ENCODE data around the gene KDM2A. TPM values are rescaled to one million over a fixed set of nuclear protein-coding genes. Genes with fewer than 3 reads are reported as not detected.
A peak's percentile ranks its signal among the peaks of the same experiment; 100 is the strongest.

Gene KDM2A
- total and polyA plus RNA-seq, 2 of the 13 experiments (the other 11 are each of a cell fraction or from before 2014, with no cell fraction given) = 31.3 to 31.4 TPM

DNA sequence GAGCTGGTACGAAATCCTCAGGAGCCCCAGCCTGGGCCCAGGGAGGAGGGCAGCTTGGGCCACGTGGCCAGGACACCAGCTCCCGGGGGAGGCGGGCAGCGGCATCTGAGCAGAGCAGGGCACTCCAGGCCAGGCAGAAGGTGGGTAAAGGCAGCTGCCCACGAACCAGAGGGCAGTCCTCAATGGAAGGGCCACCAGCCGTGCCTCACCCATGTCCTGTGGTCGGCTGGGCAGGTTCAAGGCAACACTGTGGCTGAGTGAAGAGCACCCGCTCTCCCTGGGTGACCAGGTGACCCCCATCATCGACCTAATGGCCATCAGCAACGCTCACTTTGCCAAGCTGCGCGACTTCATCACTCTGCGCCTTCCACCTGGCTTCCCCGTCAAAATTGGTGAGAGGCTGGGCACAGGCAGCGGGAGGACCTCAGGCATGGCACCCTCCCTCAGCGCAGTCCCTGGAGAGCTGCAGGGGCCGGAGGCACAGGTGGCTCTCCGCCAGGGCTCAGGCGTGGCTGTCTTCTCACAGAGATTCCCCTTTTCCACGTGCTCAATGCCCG is 181.8 kb downstream of the KDM2A start:
- FAIRE-seq (no peak), DNase-seq (ENCODE audit: low spot score) (no peak), ATAC-seq (no peak)
- TF ChIP-seq, protein P1, sequence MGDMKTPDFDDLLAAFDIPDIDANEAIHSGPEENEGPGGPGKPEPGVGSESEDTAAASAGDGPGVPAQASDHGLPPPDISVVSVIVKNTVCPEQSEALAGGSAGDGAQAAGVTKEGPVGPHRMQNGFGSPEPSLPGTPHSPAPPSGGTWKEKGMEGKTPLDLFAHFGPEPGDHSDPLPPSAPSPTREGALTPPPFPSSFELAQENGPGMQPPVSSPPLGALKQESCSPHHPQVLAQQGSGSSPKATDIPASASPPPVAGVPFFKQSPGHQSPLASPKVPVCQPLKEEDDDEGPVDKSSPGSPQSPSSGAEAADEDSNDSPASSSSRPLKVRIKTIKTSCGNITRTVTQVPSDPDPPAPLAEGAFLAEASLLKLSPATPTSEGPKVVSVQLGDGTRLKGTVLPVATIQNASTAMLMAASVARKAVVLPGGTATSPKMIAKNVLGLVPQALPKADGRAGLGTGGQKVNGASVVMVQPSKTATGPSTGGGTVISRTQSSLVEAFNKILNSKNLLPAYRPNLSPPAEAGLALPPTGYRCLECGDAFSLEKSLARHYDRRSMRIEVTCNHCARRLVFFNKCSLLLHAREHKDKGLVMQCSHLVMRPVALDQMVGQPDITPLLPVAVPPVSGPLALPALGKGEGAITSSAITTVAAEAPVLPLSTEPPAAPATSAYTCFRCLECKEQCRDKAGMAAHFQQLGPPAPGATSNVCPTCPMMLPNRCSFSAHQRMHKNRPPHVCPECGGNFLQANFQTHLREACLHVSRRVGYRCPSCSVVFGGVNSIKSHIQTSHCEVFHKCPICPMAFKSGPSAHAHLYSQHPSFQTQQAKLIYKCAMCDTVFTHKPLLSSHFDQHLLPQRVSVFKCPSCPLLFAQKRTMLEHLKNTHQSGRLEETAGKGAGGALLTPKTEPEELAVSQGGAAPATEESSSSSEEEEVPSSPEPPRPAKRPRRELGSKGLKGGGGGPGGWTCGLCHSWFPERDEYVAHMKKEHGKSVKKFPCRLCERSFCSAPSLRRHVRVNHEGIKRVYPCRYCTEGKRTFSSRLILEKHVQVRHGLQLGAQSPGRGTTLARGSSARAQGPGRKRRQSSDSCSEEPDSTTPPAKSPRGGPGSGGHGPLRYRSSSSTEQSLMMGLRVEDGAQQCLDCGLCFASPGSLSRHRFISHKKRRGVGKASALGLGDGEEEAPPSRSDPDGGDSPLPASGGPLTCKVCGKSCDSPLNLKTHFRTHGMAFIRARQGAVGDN (CRISPR knock-in tag; IDR thresholded peaks at IDR 0.05) = no peak
- peak; percentile 23; the same call in 1 of the 2 replicates for TF ChIP-seq HNRNPL (IDR thresholded peaks at IDR 0.05; ENCODE audit: low read depth, low read length)
- ChIA-PET CTCF (ENCODE audit: low intra/inter-chr PET ratio, low total read pairs) (no interaction called here), POLR2A (no interaction called here)
- Histone ChIP-seq H3K4me3 (replicated peaks in 1 of 3; ENCODE audit: insufficient read depth in 1 of 3, low read depth in 2 of 3, low read length in 3 of 3) (no peak overlapping the region), H3K27me3 (ENCODE audit: control insufficient read depth in 1 of 2, insufficient read depth in 2 of 2, low read length in 2 of 2) (no peaks in the 10 kb centered on the region), H2AFZ (ENCODE audit: low read length) (no peak overlapping the region), H3K4me1 (ENCODE audit: insufficient read depth, low read length) (peaks cover 20% of the 10 kb centered on the region), H3K27ac (ENCODE audit: extremely low read length, insufficient read depth, low read length) (no peak overlapping the region), H3K9me3 (ENCODE audit: low read length) (peaks cover 4% of the 10 kb centered on the region; the same call in 1 of the 2 replicates), H4K20me1 (ENCODE audit: insufficient read depth, low read length) (no peaks in the 10 kb centered on the region), H3K9ac (ENCODE audit: insufficient read depth, low read depth, low read length) (no peak overlapping the region), H3K36me3 (replicated peaks in 1 of 2; ENCODE audit: control insufficient read depth in 1 of 2, insufficient read depth in 2 of 2, low read length in 2 of 2) (peaks cover 9 to 33% of the 10 kb centered on the region in 2 experiments; a peak in 4 of 5 replicates), H3K4me2 (ENCODE audit: low read depth, low read length) (no peak overlapping the region), H3K79me2 (ENCODE audit: insufficient read depth, low read length) (peaks cover 5% of the 10 kb centered on the region)
- no TSS peak for BruUV-seq (replicated peaks)
- intact Hi-C loops (cut with micrococcal nuclease; ENCODE audit: unreplicated experiment) = loop anchor here (5.0 kb wide), 1 partner anchor 39 kb away; no protein-coding TSS in a partner anchor
- in situ Hi-C loops (cut with HindIII; ENCODE audit: extremely low pct_ligation_motif_present, low pct_unique_long_range_greater_than_20kb) = no loop called here
- 93% methylated on average over 3 of the region's 22 CpGs for WGBS (ENCODE audit: low lambda C conversion rate)
